ENCODE measurements around the gene MED29. TPM values are rescaled to one million over a fixed set of nuclear protein-coding genes. Genes with fewer than 3 reads are reported as not detected.

The MED29 gene
- total RNA-seq, 1 experiment from 2014 or later, result 37.1 TPM

DNA sequence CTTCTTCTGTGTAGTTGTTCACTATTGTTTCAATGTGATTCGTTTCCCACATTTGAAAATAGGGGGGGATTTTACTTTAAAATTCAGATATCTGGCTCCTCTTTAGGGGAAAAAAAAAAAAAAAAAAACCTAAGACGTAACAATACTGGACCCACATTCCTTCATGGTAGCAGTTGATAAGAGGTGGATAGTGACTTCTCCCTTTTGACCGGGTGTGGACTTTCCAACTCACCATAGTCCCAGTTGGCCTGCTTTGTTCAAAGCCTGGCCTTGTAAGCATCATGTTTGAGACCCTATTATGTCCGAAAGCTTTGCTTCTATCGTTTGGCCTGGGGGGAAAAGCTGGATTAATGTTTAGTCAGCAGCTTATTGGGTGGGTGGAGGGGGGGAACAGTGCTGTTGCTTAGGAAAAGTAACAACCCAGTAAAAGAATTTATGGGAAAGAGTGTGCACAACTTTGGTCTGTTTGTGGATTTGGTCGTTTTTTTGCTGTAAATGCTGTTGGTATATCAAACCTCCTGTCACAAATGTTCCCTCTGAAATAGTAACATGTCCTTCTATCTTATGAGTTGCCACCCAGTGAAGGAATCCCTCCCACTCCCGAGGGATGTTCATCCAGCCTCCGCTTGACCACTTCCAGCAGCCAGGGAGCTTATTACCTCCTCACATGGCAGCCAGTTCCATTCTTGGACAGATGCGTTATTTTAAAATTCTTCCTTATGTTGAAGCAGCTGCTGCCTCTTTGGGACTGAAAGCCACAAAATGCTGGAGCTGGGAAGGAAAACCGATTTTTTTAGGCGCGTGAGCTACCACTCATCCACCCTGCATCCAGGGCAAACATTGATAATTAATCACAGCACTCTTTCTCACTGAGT lies 38.6 kb upstream of the MED29 start:
- no peak for TF ChIP-seq EZH2 (IDR thresholded peaks at IDR 0.05; ENCODE audit: borderline replicate concordance, low read depth, low read length, poor library complexity, severe bottlenecking)
- TF ChIP-seq, protein P1, sequence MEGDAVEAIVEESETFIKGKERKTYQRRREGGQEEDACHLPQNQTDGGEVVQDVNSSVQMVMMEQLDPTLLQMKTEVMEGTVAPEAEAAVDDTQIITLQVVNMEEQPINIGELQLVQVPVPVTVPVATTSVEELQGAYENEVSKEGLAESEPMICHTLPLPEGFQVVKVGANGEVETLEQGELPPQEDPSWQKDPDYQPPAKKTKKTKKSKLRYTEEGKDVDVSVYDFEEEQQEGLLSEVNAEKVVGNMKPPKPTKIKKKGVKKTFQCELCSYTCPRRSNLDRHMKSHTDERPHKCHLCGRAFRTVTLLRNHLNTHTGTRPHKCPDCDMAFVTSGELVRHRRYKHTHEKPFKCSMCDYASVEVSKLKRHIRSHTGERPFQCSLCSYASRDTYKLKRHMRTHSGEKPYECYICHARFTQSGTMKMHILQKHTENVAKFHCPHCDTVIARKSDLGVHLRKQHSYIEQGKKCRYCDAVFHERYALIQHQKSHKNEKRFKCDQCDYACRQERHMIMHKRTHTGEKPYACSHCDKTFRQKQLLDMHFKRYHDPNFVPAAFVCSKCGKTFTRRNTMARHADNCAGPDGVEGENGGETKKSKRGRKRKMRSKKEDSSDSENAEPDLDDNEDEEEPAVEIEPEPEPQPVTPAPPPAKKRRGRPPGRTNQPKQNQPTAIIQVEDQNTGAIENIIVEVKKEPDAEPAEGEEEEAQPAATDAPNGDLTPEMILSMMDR (conservative IDR thresholded peaks at IDR 0.05; ENCODE audit: low read depth, low read length), result no peak
- POLR2A ChIA-PET (ENCODE audit: low non-redundant PET), result interaction anchor here (0.5 kb wide), 1 partner anchor 86 kb away, joined by 5 read pairs; no protein-coding TSS in a partner anchor
- Histone ChIP-seq H3K9me3 (ENCODE audit: low read depth, low read length, poor library complexity, severe bottlenecking) (no peaks in the 10 kb centered on the region), H3K36me3 (ENCODE audit: insufficient read depth, low read length, poor library complexity, severe bottlenecking) (peaks cover 67% of the 10 kb centered on the region), H3K4me1 (ENCODE audit: insufficient read depth, low read length, poor library complexity, severe bottlenecking) (peaks cover 2% of the 10 kb centered on the region), H3K27ac (ENCODE audit: low read depth, low read length, poor library complexity, severe bottlenecking) (no peak overlapping the region), H3K4me3 (ENCODE audit: low read depth, low read length, poor library complexity, severe bottlenecking) (no peak overlapping the region), H3K27me3 (replicated peaks; ENCODE audit: insufficient read depth, low read depth, low read length, poor library complexity) (no peaks in the 10 kb centered on the region)
- no peak for DNase-seq (ENCODE audit: low spot score)
- no TSS peak for BruUV-seq (replicated peaks)
- CTCF ChIA-PET, result interaction anchor here (0.6 kb wide), 2 partner anchors 10 to 31 kb away, joined by 5 to 6 read pairs; partner anchors contain the start of gene SAMD4B
- intact Hi-C loops (cut with micrococcal nuclease; ENCODE audit: unreplicated experiment), result no loop called here

DNA sequence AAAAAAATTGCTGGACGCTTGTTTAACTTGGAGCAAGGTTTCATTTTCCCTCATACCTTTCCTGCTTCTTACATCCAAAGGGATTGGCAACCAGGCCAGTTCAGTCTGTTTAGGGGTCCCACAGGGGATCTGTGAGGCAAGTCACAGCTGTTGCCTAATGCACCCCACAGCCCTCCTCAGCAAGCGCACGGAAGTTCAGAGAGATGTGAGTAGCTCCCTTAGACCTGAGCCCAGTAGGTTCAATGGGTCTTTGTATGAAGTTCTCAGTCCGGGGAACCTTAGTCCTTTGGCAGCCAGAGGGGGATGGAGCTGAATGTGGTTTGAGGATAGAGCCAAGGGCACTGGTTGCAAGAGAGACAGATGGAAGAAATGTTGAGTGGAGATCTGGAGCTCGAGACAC lies 35.9 kb upstream of the MED29 start:
- CTCF ChIA-PET, result no interaction called here
- intact Hi-C loops (cut with micrococcal nuclease; ENCODE audit: unreplicated experiment), result no loop called here
- H3K9me3 ChIP-seq (ENCODE audit: low read depth, low read length, poor library complexity, severe bottlenecking), result no peaks in the 10 kb centered on the region
- no peaks in the 10 kb centered on the region for H3K27me3 ChIP-seq (replicated peaks; ENCODE audit: insufficient read depth, low read depth, low read length, poor library complexity)
- H3K4me3 ChIP-seq (ENCODE audit: low read depth, low read length, poor library complexity, severe bottlenecking), result no peak overlapping the region
- H3K4me1 ChIP-seq (ENCODE audit: insufficient read depth, low read length, poor library complexity, severe bottlenecking), result no peaks in the 10 kb centered on the region
- H3K36me3 ChIP-seq (ENCODE audit: insufficient read depth, low read length, poor library complexity, severe bottlenecking), result peaks cover 84% of the 10 kb centered on the region
- DNase-seq (ENCODE audit: low spot score), result no peak
- POLR2A ChIA-PET (ENCODE audit: low non-redundant PET), result no interaction called here
- no TSS peak for BruUV-seq (replicated peaks)
- TF ChIP-seq, protein P1 (conservative IDR thresholded peaks at IDR 0.05; ENCODE audit: low read depth, low read length), result no peak
- no peak for TF ChIP-seq EZH2 (IDR thresholded peaks at IDR 0.05; ENCODE audit: borderline replicate concordance, low read depth, low read length, poor library complexity, severe bottlenecking)
- no peak overlapping the region for H3K27ac ChIP-seq (ENCODE audit: low read depth, low read length, poor library complexity, severe bottlenecking)

DNA sequence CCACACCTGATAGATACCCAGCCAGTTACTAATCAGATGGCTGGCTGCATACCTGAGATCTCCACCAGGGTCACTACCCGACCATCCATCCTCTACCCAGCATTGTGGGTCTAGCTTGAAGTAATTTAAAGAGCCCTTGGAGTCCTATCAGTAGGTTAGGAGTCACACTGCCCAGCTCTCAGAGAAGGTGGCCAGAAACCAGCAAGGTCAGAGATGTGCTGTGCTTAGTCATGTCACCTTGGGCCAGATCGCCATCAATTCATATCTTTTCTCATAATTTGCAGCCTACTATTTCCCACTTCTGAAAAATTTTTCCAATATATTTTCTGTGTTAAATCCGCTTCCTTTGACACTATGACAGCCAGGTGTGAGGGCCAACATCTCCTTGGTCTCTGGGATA lies 35.1 kb upstream of the MED29 start:
- POLR2A ChIA-PET (ENCODE audit: low non-redundant PET), result no interaction called here
- no TSS peak for BruUV-seq (replicated peaks)
- no peak for TF ChIP-seq EZH2 (IDR thresholded peaks at IDR 0.05; ENCODE audit: borderline replicate concordance, low read depth, low read length, poor library complexity, severe bottlenecking)
- TF ChIP-seq, protein P1 (conservative IDR thresholded peaks at IDR 0.05; ENCODE audit: low read depth, low read length), result no peak

More for the DNA sequence above, 35.1 kb upstream of the MED29 start:
- H3K27ac ChIP-seq (ENCODE audit: low read depth, low read length, poor library complexity, severe bottlenecking), result no peak overlapping the region
- H3K36me3 ChIP-seq (ENCODE audit: insufficient read depth, low read length, poor library complexity, severe bottlenecking), result peaks cover 89% of the 10 kb centered on the region
- no peaks in the 10 kb centered on the region for H3K4me1 ChIP-seq (ENCODE audit: insufficient read depth, low read length, poor library complexity, severe bottlenecking)
- no peaks in the 10 kb centered on the region for H3K9me3 ChIP-seq (ENCODE audit: low read depth, low read length, poor library complexity, severe bottlenecking)
- no peaks in the 10 kb centered on the region for H3K27me3 ChIP-seq (replicated peaks; ENCODE audit: insufficient read depth, low read depth, low read length, poor library complexity)
- CTCF ChIA-PET, result no interaction called here
- H3K4me3 ChIP-seq (ENCODE audit: low read depth, low read length, poor library complexity, severe bottlenecking), result no peak overlapping the region
- intact Hi-C loops (cut with micrococcal nuclease; ENCODE audit: unreplicated experiment), result no loop called here
- DNase-seq (ENCODE audit: low spot score), result no peak

All from A673 (cell line).